NB4 (cell line): ENCODE measurements around the gene SEPSECS.
A peak's percentile ranks its signal among the peaks of the same experiment; 100 is the strongest.

Source experiments
- DNase-seq: peaks from one replicate; pipeline ENCODE4 v3.0.0; 2010; ENCODE audit warnings: low read depth
- H3K4me3 ChIP-seq: one replicate; pipeline ENCODE4 v1.5.1; 2011; ENCODE audit warnings: mild to moderate bottlenecking, low read depth, low read length, moderate library complexity
- MYC ChIP-seq: IDR thresholded peaks from 2 replicates; pipeline ENCODE4 v1.6.1; 2011; ENCODE audit warnings: low read depth, low read length
- POLR2A ChIP-seq: IDR thresholded peaks from 2 replicates; pipeline ENCODE4 v1.6.1; 2011; ENCODE audit warnings: mild to moderate bottlenecking; ENCODE audit not compliant: insufficient read length; ENCODE audit errors: extremely low read depth
- TF ChIP-seq, protein P1 (sequence below): IDR thresholded peaks from one replicate; pipeline ENCODE4 v1.5.1; 2012; ENCODE audit warnings: low read depth, low read length
- TF ChIP-seq, protein P2 (sequence below): IDR thresholded peaks from 2 replicates; pipeline ENCODE4 v1.6.1; 2011; ENCODE audit warnings: low read depth, low read length

Gene SEPSECS

DNA sequence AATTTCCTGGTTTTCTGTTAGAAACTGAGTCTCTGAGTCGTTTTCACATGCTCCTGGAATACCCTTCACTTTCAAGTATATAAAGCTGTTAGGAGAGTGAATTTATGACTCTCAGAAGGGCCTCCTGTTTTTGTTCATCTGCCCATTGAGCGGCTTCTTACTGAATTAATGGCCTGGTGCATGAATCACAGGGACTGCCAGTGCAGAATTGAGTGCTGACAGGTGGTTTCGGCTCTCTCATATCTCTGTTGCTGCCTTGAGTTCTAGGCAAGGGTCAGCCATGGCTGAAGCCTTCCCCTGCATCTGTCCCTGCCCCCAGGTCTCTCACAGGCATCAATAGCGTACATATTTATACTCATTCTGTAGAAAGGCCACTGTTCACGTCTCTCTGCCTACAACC, 22.7 kb upstream of the SEPSECS start:
- no peak for TF ChIP-seq POLR2A
- TF ChIP-seq MYC: no peak
- TF ChIP-seq, protein P1, sequence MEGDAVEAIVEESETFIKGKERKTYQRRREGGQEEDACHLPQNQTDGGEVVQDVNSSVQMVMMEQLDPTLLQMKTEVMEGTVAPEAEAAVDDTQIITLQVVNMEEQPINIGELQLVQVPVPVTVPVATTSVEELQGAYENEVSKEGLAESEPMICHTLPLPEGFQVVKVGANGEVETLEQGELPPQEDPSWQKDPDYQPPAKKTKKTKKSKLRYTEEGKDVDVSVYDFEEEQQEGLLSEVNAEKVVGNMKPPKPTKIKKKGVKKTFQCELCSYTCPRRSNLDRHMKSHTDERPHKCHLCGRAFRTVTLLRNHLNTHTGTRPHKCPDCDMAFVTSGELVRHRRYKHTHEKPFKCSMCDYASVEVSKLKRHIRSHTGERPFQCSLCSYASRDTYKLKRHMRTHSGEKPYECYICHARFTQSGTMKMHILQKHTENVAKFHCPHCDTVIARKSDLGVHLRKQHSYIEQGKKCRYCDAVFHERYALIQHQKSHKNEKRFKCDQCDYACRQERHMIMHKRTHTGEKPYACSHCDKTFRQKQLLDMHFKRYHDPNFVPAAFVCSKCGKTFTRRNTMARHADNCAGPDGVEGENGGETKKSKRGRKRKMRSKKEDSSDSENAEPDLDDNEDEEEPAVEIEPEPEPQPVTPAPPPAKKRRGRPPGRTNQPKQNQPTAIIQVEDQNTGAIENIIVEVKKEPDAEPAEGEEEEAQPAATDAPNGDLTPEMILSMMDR: no peak
- TF ChIP-seq, protein P2, sequence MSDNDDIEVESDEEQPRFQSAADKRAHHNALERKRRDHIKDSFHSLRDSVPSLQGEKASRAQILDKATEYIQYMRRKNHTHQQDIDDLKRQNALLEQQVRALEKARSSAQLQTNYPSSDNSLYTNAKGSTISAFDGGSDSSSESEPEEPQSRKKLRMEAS: no peak
- H3K4me3 ChIP-seq: no peak overlapping the region
- DNase-seq: no peak

DNA sequence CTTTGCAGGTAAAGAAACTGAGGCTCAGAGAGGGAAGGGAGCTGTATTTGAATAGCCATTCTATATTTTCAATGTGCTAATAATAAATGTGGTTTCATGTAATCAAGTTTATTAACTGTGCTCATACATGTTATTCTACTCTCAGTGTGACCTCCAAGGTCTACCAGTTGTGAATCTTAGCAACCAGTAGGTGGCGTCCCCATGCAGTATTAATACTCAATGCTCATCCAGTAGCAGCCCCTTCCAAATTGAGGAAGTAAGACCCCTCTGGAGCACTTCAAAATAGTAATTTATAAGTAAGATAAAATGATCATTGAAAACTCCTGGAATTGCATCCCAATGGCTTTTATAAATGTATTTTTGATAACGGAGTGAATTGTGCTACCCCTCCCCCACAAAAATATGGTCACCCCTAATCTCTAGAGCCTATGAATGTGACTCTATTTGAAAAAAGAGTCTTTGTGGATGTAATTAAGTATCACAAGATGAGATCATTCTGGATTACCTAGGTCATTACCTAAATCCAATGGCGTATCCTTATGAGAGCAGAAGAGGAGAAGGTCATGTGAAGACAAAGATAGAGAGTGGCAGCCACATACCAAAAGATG, 20.4 kb upstream of the SEPSECS start:
- H3K4me3 ChIP-seq: no peak overlapping the region
- DNase-seq: peak; percentile 89
- no peak for TF ChIP-seq MYC
- TF ChIP-seq, protein P1: peak; percentile 78
- no peak for TF ChIP-seq POLR2A
- TF ChIP-seq, protein P2: no peak

DNA sequence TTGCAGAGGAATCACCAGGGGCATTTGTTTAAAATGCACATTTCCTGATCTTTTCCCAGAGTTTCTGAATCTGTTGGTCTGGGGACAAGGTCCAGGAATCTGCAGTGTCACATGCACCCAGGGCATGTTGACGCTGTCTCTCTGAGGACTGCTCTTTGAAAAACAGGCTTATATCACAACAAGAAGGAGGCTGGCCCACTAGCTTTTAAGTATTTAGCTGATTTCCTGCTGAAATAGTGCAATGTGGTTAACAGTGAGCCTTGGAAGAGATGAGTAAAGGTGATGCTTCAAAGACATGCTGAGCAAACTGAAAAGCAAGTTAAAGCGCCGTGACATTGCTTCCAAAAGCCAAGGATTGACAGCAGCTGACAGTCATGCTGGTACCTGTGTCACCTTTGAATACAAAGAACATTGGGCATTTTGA, 18.6 kb upstream of the SEPSECS start:
- H3K4me3 ChIP-seq: no peak overlapping the region

DNA sequence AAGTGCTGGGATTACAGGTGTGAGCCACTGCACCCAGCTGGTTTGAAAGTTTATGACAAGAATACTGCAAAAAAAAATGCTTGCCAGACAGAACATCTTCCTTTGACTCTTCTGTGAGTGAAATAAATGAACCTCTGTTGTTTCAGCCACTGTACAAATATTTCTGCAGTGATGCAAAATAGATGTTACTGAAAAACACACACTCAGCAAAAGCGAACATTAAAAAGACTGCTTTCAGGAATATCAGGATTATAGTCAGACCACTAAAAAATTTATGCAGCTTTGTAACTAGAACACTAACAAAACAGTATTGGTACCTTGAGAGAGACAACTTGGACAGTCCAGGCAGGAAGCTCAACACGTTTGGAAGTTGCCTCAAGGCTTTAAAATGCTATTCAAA, 16.9 kb upstream of the SEPSECS start:
- no peak for DNase-seq
- no peak overlapping the region for H3K4me3 ChIP-seq
- no peak for TF ChIP-seq POLR2A
- TF ChIP-seq, protein P1: no peak
- TF ChIP-seq, protein P2: no peak
- no peak for TF ChIP-seq MYC

More for the DNA sequence above, 18.6 kb upstream of the SEPSECS start:
- TF ChIP-seq, protein P1: no peak
- TF ChIP-seq, protein P2: no peak
- TF ChIP-seq MYC: no peak
- no peak for DNase-seq

DNA sequence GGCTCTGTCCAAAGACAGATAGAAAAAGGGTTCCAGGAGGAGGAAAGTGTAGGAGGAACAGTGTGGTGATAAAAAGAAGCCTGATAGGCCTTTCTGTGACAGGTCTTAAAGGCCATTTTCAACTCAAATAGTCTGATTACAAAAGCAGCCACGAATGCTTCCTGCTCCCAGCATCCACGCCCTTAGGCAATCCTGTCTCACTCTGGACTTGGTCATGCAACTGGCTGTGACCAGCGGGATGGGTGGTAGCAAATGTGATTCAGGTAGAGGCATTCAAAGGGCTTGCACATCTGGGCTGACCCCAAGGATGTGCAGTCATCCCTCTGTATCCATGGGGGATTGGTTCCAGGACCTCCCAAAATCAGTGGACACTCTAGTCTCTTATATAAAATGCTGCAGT, 14.4 kb upstream of the SEPSECS start:
- no peak for TF ChIP-seq MYC
- TF ChIP-seq, protein P1: no peak
- TF ChIP-seq, protein P2: no peak
- no peak for TF ChIP-seq POLR2A
- no peak overlapping the region for H3K4me3 ChIP-seq
- peak; percentile 44 for DNase-seq
